NCI-H2081 treated with DMSO at 0.1 percent for 48 hours (cell line): Measurements from ENCODE around the gene MINDY2.
"Not testable (repeated sequence)": the region's sequence is repeated elsewhere in the genome, so short reads cannot be mapped to it uniquely, and the experiment has no call there.

Source experiments
- DNase-seq: peaks from one replicate; lab custom pipeline; 2025; lab: John Stamatoyannopoulos, UW

The MINDY2 gene

DNA sequence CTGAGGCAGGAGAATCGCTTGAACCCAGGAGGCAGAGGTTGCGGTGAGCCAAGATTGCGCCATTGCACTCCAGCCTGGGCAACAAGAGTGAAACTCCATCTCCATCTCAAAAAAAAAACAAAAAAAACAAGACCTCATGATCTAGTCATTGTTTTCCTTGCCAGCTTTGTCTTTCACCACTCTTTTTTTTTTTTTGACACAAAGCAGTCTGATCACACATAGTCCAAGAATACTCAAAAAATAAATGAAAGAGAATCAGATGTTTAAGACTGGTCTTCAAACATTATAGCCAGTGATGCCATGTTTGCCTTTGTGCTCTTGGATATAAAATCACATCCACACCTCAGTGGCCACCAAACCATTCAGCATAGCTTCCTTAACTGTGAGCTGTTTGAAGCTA is 15.8 kb upstream of the MINDY2 start:
- no peak for DNase-seq

DNA sequence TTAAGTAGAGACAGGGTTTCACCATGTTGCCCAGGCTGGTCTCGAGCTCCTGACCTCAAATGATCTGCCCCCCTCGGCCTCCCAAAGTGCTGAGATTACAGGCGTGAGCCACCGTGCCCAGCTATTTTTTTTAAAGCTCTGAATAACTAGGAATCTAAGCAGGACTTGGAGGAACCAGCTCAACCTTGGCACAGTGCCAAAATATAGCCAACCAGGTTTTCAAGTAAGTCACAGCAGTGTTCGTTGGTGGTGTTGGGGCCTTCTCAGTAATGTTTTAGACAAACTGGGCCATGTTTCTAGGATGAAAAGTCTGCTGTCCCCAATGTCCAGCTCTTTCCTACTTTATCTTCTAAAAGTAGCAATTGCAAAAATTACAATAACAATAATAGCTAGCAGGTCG is 15.1 kb upstream of the MINDY2 start:
- DNase-seq, result no peak

DNA sequence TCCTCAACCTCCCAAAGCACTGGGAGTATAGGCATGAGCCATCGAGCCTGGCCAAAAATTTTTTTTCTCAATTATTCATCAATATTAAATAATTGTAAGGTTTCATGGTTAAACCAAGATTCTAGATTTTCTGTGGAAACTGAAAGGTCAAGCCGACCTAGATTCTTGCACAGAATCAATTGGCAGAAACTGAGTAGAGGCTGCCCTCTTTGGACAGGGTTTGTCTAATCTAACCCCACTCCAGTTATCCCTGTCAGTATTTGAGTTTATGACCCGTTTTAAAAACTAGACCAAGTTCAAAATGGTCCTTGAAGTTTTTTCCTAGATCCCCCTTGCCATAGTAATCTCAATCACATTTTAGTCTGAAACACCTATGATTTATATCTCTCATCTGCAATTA is 13.0 kb upstream of the MINDY2 start:
- no peak for DNase-seq

DNA sequence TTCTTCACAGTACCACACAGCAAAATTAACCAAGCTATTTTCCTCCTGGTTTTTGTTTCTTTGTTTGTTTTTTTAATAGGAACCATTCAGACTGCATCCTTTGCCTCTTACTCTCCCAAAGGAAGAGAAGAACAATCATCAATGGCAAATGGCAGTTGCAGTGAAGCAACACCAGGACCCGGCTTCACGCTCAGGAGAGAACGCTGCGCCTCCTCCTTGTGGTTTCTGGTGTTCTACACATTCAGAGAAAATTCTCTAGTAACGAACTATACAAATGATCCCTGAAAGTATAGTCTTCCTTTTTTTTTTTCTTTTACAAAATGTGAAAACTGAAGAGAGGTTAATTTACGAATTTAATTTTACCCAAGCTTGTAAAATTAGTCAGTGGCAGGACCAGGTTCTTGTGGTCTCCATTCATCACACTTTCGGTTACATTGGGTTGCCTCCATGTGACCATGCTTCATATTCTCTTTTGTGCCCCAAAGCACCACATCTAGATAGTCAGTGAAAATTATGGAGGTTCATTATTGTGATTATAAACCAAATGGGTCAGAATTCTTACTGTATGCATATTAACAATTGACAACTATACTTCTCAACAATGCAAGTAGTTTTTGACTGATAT is 10.6 kb upstream of the MINDY2 start:
- DNase-seq, result no peak

DNA sequence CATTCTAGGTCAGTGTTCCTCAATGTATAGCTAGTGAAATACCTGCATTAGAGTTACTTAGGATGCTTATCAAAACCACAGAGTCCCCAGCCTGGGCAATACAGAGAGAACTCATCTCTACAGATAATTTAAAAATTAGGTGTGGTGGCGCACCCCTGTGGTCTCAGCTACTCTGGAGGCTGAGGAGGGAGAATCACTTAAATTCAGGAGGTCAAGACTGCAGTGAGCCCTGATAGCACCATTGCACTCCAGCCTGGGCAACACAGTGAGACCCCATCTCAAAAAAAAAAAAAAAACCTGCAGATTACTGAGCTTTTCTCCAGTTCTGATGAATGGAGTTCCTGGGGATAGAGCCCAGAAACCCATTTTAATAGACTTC is 10.1 kb upstream of the MINDY2 start:
- no peak for DNase-seq

DNA sequence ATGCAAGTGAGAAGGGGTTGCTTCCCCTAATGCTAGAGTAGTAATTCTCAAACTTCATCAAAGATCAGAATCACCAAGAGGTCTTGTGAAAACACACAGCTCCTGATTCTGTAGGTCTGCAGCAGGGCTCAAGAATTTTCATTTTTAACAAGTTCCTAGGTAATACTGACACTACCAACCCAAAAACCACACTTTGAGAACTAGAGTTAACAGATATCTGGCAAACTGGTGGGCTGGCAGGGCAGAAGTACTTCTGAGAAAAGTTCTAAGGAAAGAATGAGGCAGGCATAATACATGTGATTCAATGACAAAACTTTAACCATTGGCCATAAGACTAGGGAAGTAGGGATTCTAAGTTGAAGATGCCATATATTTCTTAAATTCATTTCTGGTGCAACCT is 8.8 kb upstream of the MINDY2 start:
- no peak for DNase-seq

DNA sequence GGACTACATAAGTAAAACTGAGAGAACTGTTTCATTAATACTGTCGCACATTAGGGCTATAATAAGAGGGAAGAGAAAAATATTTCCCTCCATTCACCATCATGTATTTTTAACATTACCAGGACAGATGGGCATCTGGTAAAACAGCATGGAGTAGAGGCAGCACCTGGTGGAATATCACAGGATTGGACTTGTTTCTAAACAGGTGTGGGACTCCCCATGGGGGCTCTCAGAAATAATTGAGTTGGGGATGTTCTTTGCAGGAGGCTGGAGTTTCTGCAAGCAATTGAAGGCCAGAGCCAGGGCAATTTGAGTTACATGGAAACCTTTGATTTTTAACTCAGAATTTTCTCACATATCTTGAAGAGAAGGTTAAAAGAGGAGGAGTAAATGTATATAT is 8.4 kb upstream of the MINDY2 start:
- no peak for DNase-seq

DNA sequence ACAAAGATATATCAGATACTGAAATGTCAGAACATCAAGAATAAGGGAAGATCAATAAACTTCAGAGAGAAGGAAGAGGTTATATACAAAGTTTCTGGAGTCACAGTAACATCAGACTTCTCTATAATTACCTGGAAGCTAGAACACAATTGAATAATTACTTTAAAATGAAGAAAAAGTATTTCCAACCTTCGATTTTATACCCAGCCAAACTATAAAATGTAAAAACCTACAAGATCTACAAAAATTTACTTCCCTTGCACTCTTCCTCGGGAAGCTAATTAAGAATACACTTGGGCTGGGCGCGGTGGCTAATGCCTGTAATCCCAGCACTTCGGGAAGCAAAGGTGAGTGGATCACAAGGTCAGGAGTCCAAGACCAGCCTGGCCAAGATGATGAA is 6.6 kb upstream of the MINDY2 start:
- no peak for DNase-seq

DNA sequence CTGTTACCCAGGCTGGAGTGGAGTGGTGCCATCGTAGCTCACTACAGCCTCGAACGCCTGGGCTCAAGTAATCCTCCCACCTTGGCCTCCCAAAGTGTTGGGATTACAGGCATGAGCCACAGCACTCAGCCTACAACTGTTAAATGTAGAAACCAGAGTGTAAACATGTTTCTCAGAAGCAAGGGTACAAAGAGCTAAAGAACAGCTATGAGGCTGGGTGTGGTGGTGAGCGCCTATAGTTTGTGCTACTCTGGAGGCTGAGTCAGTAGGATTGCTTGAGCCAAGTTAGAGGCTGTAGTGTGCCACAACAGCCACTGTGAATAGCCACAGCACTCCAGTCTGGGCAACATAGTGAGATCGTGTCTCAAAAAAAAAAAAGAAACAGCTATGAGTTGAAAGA is 4.8 kb upstream of the MINDY2 start:
- no peak for DNase-seq

DNA sequence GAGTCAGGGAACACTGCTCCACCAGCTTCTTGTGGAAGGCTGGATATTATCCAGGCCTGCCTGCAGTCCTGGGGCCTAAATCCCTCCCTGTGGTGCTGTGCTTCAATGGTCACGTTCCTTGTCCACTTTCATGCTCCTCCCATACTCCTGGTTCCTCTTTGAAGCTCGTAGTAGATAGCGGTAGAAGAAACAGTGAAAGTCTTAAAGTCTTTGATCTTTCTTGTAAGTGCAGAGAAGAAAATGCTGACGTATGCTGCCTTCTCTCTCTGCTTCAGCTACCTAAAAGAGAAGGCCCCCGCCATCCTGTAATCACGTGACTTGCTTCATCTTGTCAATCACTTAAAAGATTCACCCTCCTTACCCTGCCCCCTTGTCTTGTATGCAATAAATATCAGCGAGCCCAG is 2.5 kb upstream of the MINDY2 start:
- DNase-seq, result not testable (repeated sequence)

DNA sequence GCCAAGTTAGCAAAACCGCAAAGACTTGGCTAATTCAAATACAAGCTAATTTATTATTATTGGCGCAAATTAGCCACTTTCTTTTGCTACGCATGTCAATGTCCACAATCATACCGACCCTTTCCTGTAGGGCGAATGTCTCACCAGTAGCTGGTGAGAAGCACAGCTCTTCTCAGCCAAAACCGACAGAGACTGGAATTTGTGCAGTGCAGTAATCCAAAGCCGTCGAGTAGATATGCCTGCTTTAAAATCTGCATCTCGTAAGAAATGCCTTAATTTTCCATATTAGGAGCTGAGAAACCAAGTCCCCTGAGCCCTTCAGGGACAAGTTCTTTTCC is 614 bp upstream of the MINDY2 start:
- no peak for DNase-seq

DNA sequence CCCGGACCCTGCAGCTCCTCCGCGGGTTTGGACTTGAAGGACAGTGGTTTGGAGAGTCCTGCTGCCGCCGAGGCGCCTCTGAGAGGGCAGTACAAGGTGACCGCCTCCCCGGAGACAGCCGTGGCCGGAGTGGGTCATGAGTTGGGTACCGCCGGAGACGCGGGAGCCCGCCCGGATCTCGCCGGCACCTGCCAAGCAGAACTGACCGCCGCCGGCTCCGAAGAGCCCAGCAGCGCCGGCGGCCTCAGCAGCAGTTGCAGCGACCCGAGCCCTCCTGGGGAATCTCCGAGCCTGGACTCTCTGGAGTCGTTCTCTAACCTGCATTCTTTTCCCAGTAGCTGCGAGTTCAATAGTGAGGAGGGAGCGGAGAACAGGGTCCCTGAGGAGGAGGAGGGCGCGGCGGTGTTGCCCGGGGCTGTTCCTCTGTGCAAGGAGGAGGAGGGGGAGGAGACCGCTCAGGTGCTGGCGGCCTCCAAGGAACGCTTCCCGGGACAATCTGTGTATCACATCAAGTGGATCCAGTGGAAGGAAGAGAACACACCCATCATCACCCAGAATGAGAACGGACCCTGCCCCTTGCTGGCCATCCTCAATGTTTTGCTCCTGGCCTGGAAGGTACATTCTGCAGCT is 634 bp downstream of the MINDY2 start:
- DNase-seq, result no peak

DNA sequence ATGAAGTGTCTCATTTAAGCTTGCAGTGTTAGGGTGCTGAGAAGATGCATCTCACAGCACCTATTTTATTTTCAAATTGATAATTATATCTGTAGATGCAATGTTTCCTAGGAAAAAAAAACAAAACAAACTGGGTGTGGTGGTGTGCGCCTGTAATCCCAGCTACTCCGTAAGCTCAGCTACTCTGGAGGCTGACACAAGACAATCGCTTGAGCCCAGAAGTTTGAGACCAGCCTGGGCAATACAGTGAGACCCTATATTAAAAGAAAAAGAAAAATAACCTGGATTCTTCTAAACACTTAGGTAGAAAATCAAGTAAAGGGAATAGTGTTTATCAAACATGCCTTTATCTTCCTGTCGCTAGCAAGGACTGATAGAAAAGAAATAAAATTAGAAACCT is 1.9 kb downstream of the MINDY2 start:
- DNase-seq, result no peak

DNA sequence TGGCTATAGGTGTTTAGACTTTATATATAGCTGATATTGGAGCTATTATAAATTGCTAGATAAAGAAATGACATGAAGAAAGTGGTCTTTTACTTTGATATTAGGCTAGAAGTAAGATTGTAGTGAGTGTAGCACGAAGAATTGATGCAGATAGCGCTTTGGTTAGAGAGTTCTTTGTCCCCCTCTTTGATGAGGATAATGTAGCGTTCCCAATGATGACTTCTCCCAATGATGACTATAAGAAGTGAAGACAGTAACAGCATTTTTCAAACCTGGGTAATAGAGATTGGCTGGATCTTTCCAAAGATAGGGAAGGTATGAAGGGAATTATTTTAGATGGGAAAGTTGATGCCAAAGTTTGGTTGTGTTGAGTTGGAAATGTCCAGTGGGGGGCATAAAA is 4.3 kb downstream of the MINDY2 start:
- DNase-seq, result no peak

DNA sequence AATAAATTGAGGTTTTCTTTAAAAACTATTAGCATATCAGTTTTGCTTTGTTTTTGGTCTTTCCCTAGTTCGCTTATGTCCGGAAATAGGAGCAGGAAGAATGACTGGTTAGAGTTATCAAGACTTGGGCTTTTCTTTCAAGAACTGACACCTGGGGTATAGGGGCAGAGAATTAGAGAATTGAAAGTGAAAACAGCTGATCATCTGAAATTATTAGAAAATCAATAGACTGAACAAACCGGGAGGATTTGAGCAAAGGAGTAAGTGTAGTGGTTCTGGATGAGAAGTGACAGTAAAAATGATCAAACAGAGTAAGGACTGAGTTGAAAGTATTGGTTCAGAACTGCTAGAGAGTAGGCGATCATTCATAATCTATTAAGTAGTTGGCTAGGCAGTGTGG is 6.0 kb downstream of the MINDY2 start:
- DNase-seq, result no peak

DNA sequence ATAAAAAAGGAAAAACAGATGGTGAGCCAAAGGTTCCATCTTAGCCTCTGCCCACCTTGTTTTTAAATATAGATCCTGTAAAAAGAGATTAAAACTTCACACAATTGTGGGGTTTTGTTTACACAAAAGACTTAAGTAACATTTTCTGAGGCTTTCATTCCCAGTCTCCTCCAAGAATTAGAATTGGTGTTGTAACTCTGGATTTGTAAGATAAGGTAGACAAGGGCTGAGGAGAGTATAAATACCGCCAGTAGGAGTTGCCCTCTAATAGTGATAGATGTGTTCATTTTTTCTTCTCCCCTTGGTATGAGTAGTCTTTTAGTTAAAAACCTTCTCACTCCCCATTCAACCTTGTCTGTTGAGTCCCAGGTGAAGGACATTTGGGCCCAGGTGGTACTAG is 8.5 kb downstream of the MINDY2 start:
- no peak for DNase-seq

DNA sequence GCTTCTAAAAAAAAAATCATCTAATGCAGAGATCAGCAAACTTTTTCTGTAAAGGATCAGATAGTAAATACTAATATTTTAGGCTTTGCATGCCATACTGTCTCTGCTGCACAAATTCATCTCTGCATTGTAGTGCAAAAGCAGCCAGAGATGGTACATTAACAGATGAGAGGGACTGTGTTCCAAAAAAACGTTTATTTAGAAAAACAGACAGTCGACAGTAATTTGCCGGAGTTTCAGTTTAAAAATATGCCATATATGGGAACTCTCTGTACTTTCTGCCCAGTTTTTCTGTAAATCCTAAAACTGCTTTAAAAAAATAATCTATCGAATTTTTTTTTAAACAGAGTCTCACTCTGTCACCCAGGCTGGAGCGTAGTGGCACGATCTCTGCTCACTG is 14.3 kb downstream of the MINDY2 start:
- DNase-seq, result no peak

DNA sequence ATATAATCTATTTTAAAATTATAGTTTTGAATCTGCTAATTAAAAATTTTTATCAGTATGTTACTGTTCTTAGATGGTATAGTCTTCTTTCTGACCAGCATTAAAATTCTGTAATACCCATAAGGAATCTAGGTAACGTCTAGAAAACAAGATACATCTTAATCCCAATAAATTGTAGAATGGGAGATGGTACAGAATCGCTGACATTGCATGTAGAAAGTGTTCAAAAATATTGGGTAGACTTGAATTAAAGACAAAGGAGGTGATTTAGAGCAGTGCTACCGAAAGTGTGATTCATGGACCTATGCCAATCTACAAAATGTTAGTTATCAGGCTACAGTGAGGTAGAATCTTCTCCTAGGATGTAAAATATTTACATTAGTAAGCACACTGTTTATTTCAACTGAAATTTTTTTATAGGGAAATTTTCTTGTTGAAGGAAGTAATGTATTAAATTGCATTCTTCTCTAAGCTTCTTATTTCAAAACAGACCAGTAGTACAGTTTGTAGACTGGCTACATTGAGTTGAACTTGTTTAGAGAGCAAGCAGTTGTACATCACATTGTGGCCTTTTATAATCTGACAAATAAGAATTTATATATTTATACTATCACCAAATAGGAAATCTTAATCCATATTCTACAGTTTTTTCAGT is 17.1 kb downstream of the MINDY2 start:
- DNase-seq, result no peak

DNA sequence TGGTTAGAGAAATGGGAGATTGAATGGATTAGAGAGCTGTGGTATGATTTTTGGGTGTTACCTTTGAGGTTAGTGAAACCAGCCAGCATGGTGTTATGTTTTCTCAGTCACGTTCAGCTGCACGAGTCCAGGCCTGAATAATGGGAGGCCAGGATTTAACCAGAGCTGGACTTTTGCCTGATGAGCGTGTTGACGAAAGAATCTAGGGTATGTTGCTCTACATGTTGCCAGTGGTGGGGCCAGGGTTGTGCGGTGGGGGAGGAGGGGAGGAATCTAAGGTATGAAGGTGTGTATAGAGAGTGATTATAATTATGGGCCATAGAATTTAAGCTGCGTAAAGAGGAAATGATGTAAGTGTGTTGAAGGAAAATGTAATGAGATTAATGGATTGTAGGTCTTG is 22.8 kb downstream of the MINDY2 start:
- no peak for DNase-seq

DNA sequence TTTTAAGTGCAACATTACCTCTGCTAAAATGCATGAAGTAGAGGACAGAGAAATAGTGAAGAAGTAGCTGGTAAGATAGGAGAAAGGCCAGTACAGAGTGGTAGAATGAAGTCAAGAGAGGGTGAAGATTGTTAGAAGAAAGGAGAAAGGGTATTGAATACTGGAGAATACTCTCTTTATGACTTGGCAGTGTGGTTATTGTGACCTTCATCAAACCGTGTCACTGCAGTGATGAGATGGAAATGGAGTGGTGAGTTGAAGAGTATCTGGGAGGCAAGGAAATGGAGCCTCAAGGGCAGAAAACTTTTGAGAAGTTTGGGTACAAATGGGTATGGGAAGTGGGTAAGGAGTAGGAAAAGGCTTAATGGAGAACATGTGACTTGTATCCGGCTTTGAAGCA is 24.7 kb downstream of the MINDY2 start:
- no peak for DNase-seq

DNA sequence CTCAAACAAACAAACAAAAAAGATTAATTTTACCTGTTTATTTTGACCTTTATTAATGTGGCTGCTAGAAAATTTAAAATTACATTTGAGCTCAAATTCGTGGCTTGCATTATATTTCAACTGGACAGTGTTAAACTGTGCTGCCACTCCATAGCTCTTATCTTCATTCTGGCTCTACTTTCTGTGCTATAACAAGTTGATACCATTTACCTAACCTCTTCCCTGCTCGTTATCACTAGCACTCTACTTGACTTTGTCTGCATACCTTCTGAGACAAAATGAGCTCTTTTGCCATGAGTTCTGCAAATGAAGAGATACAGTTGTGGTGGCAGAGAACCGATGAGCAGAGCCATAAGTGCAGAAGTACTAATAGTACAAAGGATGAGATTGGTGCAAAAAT is 26.4 kb downstream of the MINDY2 start:
- no peak for DNase-seq

DNA sequence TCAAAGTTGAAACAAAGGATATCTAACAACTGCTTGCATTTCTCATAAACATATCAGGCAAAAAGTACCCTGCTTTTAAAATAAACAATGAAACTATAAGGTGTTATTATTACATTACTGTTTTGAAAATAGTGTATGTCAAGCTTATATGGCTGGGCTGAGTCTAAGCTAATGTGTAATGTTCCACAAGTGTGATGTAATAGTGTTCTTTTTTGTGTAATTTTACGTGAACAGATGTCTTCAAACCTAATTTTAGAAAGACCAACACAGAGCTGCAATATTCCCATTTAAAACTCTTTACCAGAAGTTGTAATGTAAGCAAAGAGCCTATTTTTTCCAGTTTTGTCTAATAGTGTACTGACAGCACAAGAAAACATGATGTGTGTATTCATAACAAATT is 34.0 kb downstream of the MINDY2 start:
- DNase-seq, result no peak

DNA sequence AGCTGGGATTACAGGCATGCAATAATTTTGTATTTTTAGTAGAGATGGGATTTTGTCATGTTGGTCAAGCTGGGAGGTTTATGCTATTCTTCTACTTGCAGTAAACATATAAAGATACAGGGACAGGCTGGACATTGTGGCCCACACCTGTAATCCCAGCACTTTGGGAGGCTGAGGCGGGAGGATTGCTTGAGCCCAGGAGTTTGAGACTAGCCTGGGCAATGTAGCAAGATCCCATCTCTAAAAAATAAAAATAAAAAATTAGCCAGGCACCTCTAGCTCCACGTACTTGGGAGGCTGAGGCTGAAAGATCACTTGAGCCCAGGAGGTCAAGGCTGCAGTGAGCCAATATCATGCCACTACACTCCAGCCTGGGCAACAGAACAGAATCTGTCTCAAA is 52.2 kb downstream of the MINDY2 start:
- DNase-seq, result not testable (repeated sequence)

DNA sequence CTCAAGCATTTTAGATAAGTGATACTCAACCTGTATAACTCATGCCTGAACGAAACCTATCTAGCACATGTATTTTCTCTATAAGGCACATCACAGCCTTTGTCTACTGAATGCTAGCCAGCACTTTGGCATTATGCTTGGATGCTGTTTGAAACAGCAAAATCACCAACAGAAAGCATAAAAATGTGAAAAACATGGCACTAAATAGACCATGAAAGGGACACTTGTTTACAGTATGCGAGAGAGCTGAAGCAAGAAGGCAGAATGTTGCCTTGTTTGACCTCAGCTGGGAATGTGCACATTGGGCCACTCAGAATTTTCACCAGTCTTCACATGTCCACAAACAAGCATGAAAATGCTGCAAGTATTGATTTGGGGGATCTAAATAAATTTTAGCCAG is 59.5 kb downstream of the MINDY2 start:
- no peak for DNase-seq
